K562 (cell line): Measurements from ENCODE around the gene NECAB2. TPM values are rescaled to one million over a fixed set of nuclear protein-coding genes. Genes with fewer than 3 reads are reported as not detected.

Source experiments
- CBX2 ChIP-seq: fragments of 200-600 bp; sonication (generic); IDR thresholded peaks from one replicate; pipeline ENCODE4 v1.6.1; 2012; ENCODE audit warnings: mild to moderate bottlenecking, low read length, inconsistent platforms; ENCODE audit not compliant: insufficient read depth, poor library complexity, severe bottlenecking
- GATA2 ChIP-seq: sonication (generic); formaldehyde crosslinking; IDR thresholded peaks from 2 replicates; pipeline ENCODE4 v1.4.0; 2020; ENCODE audit warnings: mild to moderate bottlenecking, missing genetic modification reagents
- MAFK ChIP-seq: IDR thresholded peaks from 2 replicates; pipeline ENCODE4 v1.6.1; 2011; ENCODE audit warnings: low read length, improper control_type of control experiment
- MYC ChIP-seq, 2 experiments: fragments of 250-450 bp in 1 of 2; sonication (Bioruptor Pico) in 1 of 2; IDR thresholded peaks; 2 replicates each; pipeline versions ENCODE4 v1.5.1 to v1.6.1; 2012 to 2021; ENCODE audit warnings: low read depth in 2 of 2, borderline replicate concordance in 1 of 2, improper control_type of control experiment in 1 of 2, low read length in 1 of 2, mild to moderate bottlenecking in 1 of 2, moderate library complexity in 1 of 2
- NCOA2 ChIP-seq, 2 experiments: fragments of 450-650 bp; IDR thresholded peaks; 2 replicates each; pipeline ENCODE4 v1.6.1; 2018; ENCODE audit warnings: mild to moderate bottlenecking in 2 of 2, moderate library complexity in 1 of 2; ENCODE audit not compliant: partially characterized antibody in 2 of 2
- SRSF9 ChIP-seq: fragments of 200-400 bp; formaldehyde crosslinking; IDR thresholded peaks from 2 replicates; pipeline ENCODE4 v1.6.1; 2017; ENCODE audit warnings: low read depth, low read length, borderline replicate concordance
- TEAD1 ChIP-seq, 2 experiments: fragments of 450-650 bp in 1 of 2; sonication (generic) in 1 of 2; formaldehyde crosslinking; IDR thresholded peaks; 2 replicates each; pipeline versions ENCODE4 v1.4.0 to v1.8.0; 2020 to 2022; ENCODE audit warnings: mild to moderate bottlenecking in 2 of 2, missing genetic modification reagents in 1 of 2
- polyA plus RNA-seq, 8 experiments: library from polyadenylated mRNA; depleted of rRNA in 4 of 8; stranded (reverse) in 5 of 8; unstranded in 3 of 8; fragments of >200 nt; fragmentation: Nextera tagmentation in 2 of 8; fragmentation: Illumina TruSeq in 1 of 8; extraction: Ambion mirVana in 2 of 8; extraction: Trizol in 1 of 8; gene quantifications; 2 replicates each; pipeline versions ENCODE4 v1.2.1 to v1.2.3, GENCODE V29; 2011 to 2014; ENCODE audit warnings: inconsistent platforms in 1 of 8, missing spikeins in 1 of 8
- total RNA-seq, 7 experiments: library from RNA; depleted of rRNA in 6 of 7; stranded (reverse); fragments of >200 nt in 6 of 7; fragmentation: Illumina TruSeq in 2 of 7; extraction: Trizol in 2 of 7; gene quantifications; 2 replicates each; pipeline versions ENCODE4 v1.2.1 to v1.2.3, GENCODE V29; 2011 to 2021; ENCODE audit warnings: low replicate concordance in 1 of 7
- TF ChIP-seq, protein P1 (sequence below): fragments of 450-650 bp; formaldehyde crosslinking; IDR thresholded peaks from 2 replicates; pipeline ENCODE4 v1.4.0; 2020; ENCODE audit warnings: mild to moderate bottlenecking, mixed read lengths
- TF ChIP-seq, protein P2 (sequence below): IDR thresholded peaks from 2 replicates; pipeline ENCODE4 v1.6.1; 2011; ENCODE audit not compliant: insufficient read length; ENCODE audit errors: extremely low read depth
- TF ChIP-seq, protein P3 (sequence below): fragments of 200-600 bp; sonication (generic); IDR thresholded peaks from one replicate; pipeline ENCODE4 v1.6.1; 2012; ENCODE audit warnings: mild to moderate bottlenecking, low read depth, low read length, inconsistent platforms
- TF ChIP-seq, protein P4 (sequence below): fragments of 450-650 bp; formaldehyde crosslinking; IDR thresholded peaks from 2 replicates; pipeline ENCODE4 v1.4.0; 2020; ENCODE audit warnings: mild to moderate bottlenecking

NECAB2 gene
- total and polyA plus RNA-seq, 9 of the 15 experiments (the other 6 are each of a cell fraction or from before 2014, with no cell fraction given), result 0.03 to 0.28 TPM; not detected in 7

DNA sequence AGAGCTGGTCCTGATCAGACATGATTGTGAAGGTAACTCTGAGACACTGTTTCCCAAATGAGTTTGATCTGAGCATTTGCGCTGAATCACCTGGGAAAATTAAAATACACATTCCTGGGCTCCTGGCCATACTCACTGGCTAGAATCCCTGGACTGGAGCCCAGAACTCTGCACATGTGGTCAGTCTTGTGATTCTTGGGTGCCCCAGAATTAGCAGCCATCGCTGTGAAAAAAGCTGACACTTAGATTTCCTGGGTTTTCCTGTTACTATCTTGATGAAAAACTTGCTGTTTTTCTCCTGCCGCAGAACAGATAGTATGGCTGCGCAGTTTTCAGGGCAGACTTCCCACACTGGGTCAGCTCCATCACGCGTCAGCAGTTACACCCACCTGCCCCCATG, 24.6 kb downstream of the NECAB2 start (continued):
- peak; percentile 11; the same call in 1 of the 2 replicates for TF ChIP-seq MYC (IDR thresholded peaks at IDR 0.05; ENCODE audit: low read depth, low read length)
- no peak for TF ChIP-seq MYC (CRISPR knock-in tag; IDR thresholded peaks at IDR 0.05; ENCODE audit: borderline replicate concordance, low read depth)
- TF ChIP-seq, protein P1, sequence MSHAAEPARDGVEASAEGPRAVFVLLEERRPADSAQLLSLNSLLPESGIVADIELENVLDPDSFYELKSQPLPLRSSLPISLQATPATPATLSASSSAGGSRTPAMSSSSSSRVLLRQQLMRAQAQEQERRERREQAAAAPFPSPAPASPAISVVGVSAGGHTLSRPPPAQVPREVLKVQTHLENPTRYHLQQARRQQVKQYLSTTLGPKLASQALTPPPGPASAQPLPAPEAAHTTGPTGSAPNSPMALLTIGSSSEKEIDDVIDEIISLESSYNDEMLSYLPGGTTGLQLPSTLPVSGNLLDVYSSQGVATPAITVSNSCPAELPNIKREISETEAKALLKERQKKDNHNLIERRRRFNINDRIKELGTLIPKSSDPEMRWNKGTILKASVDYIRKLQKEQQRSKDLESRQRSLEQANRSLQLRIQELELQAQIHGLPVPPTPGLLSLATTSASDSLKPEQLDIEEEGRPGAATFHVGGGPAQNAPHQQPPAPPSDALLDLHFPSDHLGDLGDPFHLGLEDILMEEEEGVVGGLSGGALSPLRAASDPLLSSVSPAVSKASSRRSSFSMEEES (CRISPR knock-in tag), result peak; percentile 53
- TF ChIP-seq TEAD1 (CRISPR knock-in tag; IDR thresholded peaks at IDR 0.05), result 0 out of 4 replicates have a peak, but pooled peaks of 1 of the 2 experiments have one; percentile 13
- TF ChIP-seq, protein P2, sequence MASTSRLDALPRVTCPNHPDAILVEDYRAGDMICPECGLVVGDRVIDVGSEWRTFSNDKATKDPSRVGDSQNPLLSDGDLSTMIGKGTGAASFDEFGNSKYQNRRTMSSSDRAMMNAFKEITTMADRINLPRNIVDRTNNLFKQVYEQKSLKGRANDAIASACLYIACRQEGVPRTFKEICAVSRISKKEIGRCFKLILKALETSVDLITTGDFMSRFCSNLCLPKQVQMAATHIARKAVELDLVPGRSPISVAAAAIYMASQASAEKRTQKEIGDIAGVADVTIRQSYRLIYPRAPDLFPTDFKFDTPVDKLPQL, result no peak
- peak; percentile 64 for TF ChIP-seq MAFK
- TF ChIP-seq, protein P3, sequence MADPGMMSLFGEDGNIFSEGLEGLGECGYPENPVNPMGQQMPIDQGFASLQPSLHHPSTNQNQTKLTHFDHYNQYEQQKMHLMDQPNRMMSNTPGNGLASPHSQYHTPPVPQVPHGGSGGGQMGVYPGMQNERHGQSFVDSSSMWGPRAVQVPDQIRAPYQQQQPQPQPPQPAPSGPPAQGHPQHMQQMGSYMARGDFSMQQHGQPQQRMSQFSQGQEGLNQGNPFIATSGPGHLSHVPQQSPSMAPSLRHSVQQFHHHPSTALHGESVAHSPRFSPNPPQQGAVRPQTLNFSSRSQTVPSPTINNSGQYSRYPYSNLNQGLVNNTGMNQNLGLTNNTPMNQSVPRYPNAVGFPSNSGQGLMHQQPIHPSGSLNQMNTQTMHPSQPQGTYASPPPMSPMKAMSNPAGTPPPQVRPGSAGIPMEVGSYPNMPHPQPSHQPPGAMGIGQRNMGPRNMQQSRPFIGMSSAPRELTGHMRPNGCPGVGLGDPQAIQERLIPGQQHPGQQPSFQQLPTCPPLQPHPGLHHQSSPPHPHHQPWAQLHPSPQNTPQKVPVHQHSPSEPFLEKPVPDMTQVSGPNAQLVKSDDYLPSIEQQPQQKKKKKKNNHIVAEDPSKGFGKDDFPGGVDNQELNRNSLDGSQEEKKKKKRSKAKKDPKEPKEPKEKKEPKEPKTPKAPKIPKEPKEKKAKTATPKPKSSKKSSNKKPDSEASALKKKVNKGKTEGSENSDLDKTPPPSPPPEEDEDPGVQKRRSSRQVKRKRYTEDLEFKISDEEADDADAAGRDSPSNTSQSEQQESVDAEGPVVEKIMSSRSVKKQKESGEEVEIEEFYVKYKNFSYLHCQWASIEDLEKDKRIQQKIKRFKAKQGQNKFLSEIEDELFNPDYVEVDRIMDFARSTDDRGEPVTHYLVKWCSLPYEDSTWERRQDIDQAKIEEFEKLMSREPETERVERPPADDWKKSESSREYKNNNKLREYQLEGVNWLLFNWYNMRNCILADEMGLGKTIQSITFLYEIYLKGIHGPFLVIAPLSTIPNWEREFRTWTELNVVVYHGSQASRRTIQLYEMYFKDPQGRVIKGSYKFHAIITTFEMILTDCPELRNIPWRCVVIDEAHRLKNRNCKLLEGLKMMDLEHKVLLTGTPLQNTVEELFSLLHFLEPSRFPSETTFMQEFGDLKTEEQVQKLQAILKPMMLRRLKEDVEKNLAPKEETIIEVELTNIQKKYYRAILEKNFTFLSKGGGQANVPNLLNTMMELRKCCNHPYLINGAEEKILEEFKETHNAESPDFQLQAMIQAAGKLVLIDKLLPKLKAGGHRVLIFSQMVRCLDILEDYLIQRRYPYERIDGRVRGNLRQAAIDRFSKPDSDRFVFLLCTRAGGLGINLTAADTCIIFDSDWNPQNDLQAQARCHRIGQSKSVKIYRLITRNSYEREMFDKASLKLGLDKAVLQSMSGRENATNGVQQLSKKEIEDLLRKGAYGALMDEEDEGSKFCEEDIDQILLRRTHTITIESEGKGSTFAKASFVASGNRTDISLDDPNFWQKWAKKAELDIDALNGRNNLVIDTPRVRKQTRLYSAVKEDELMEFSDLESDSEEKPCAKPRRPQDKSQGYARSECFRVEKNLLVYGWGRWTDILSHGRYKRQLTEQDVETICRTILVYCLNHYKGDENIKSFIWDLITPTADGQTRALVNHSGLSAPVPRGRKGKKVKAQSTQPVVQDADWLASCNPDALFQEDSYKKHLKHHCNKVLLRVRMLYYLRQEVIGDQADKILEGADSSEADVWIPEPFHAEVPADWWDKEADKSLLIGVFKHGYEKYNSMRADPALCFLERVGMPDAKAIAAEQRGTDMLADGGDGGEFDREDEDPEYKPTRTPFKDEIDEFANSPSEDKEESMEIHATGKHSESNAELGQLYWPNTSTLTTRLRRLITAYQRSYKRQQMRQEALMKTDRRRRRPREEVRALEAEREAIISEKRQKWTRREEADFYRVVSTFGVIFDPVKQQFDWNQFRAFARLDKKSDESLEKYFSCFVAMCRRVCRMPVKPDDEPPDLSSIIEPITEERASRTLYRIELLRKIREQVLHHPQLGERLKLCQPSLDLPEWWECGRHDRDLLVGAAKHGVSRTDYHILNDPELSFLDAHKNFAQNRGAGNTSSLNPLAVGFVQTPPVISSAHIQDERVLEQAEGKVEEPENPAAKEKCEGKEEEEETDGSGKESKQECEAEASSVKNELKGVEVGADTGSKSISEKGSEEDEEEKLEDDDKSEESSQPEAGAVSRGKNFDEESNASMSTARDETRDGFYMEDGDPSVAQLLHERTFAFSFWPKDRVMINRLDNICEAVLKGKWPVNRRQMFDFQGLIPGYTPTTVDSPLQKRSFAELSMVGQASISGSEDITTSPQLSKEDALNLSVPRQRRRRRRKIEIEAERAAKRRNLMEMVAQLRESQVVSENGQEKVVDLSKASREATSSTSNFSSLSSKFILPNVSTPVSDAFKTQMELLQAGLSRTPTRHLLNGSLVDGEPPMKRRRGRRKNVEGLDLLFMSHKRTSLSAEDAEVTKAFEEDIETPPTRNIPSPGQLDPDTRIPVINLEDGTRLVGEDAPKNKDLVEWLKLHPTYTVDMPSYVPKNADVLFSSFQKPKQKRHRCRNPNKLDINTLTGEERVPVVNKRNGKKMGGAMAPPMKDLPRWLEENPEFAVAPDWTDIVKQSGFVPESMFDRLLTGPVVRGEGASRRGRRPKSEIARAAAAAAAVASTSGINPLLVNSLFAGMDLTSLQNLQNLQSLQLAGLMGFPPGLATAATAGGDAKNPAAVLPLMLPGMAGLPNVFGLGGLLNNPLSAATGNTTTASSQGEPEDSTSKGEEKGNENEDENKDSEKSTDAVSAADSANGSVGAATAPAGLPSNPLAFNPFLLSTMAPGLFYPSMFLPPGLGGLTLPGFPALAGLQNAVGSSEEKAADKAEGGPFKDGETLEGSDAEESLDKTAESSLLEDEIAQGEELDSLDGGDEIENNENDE, result no peak
- TF ChIP-seq GATA2 (CRISPR knock-in tag), result no peak
- TF ChIP-seq, protein P4, sequence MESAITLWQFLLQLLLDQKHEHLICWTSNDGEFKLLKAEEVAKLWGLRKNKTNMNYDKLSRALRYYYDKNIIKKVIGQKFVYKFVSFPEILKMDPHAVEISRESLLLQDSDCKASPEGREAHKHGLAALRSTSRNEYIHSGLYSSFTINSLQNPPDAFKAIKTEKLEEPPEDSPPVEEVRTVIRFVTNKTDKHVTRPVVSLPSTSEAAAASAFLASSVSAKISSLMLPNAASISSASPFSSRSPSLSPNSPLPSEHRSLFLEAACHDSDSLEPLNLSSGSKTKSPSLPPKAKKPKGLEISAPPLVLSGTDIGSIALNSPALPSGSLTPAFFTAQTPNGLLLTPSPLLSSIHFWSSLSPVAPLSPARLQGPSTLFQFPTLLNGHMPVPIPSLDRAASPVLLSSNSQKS, result no peak
- no peak for TF ChIP-seq NCOA2 (IDR thresholded peaks at IDR 0.05; ENCODE audit: partially characterized antibody in 2 of 2)
- no peak for TF ChIP-seq CBX2
- TF ChIP-seq SRSF9, result no peak
